HPDE6-E6E7 (cell line): ENCODE results near the gene SLC20A1.
A peak's percentile ranks its signal among the peaks of the same experiment; 100 is the strongest.
"Not testable (repeated sequence)": the region's sequence is repeated elsewhere in the genome, so short reads cannot be mapped to it uniquely, and the experiment has no call there.

Source experiments
- DNase-seq: peaks from one replicate; pipeline ENCODE4 v3.0.0; 2011; ENCODE audit warnings: missing footprints; ENCODE audit errors: extremely low spot score

The SLC20A1 gene

GRCh38 chr2:112645310-112646101, at the start of gene SLC20A1:
Gene SLC20A1, plus strand, starts transcription at chr2:112645939. Its CDS starts 890 bp downstream, at chr2:112646829.
- peak; percentile 90 for DNase-seq

- no peak for DNase-seq
Observed at GRCh38 chr2:112597537-112598322, 48.0 kb upstream of the SLC20A1 start.

GRCh38 chr2:112600634-112601033, 45.1 kb upstream of the SLC20A1 start:
- no peak for DNase-seq

- DNase-seq: no peak
Observed at GRCh38 chr2:112601754-112602153, 44.0 kb upstream of the SLC20A1 start.

GRCh38 chr2:112602917-112603316, 42.8 kb upstream of the SLC20A1 start:
- no peak for DNase-seq

- DNase-seq: no peak
Observed at GRCh38 chr2:112603731-112604130, 42.0 kb upstream of the SLC20A1 start.

GRCh38 chr2:112604952-112605351, 40.8 kb upstream of the SLC20A1 start:
- DNase-seq: no peak

- no peak for DNase-seq
Observed at GRCh38 chr2:112605926-112606325, 39.8 kb upstream of the SLC20A1 start.

GRCh38 chr2:112606547-112606946, 39.2 kb upstream of the SLC20A1 start:
- DNase-seq: no peak

- DNase-seq: no peak
Observed at GRCh38 chr2:112607680-112608438, 37.9 kb upstream of the SLC20A1 start.

- DNase-seq: not testable (repeated sequence)
Observed at GRCh38 chr2:112609320-112609719, 36.4 kb upstream of the SLC20A1 start.

GRCh38 chr2:112612283-112612682, 33.5 kb upstream of the SLC20A1 start:
- not testable (repeated sequence) for DNase-seq

GRCh38 chr2:112614201-112614840, 31.4 kb upstream of the SLC20A1 start:
- no peak for DNase-seq

GRCh38 chr2:112615051-112615450, 30.7 kb upstream of the SLC20A1 start:
- no peak for DNase-seq

- not testable (repeated sequence) for DNase-seq
Observed at GRCh38 chr2:112615798-112616197, 29.9 kb upstream of the SLC20A1 start.

- no peak for DNase-seq
Observed at GRCh38 chr2:112618383-112618782, 27.4 kb upstream of the SLC20A1 start.

GRCh38 chr2:112621790-112622527, 23.8 kb upstream of the SLC20A1 start:
- DNase-seq: no peak

- DNase-seq: peak; percentile 53
Observed at GRCh38 chr2:112622528-112622849, 23.2 kb upstream of the SLC20A1 start.

- DNase-seq: peak; percentile 85
Observed at GRCh38 chr2:112623913-112624777, 21.6 kb upstream of the SLC20A1 start.

GRCh38 chr2:112625474-112626114, 20.1 kb upstream of the SLC20A1 start:
- no peak for DNase-seq
